Tibial nerve (tissue), 4 donors: ENCODE data around the gene SLC35B2. TPM values are rescaled to one million over a fixed set of nuclear protein-coding genes. Genes with fewer than 3 reads are reported as not detected.

ENCODE experiments used
- DNase-seq, 2 donors: peaks; one replicate each; pipeline ENCODE4 v3.0.0-alpha.2; 2019; ENCODE audit warnings: low spot score in 2 of 2
- H3K27ac ChIP-seq, 4 donors: fragments of 200-600 bp; sonication (generic) in 3 of 4; one replicate each; pipeline ENCODE4 v1.5.1; 2017 to 2019; ENCODE audit warnings: mild to moderate bottlenecking in 1 of 4
- H3K27me3 ChIP-seq, 2 donors: fragments of 200-600 bp; sonication (generic) in 1 of 2; one replicate each; pipeline versions ENCODE4 v1.5.1 to v1.6.0; 2017 to 2019
- H3K36me3 ChIP-seq, 3 donors: fragments of 200-600 bp; sonication (generic); one replicate each; pipeline ENCODE4 v1.5.1; 2018 to 2019
- H3K4me1 ChIP-seq, 4 donors: fragments of 200-600 bp; sonication (generic) in 3 of 4; one replicate each; pipeline ENCODE4 v1.5.1; 2017 to 2019
- H3K4me3 ChIP-seq, 4 donors: fragments of 200-600 bp; sonication (generic) in 3 of 4; one replicate each; pipeline ENCODE4 v1.5.1; 2017 to 2019; ENCODE audit warnings: mild to moderate bottlenecking in 1 of 4, moderate library complexity in 1 of 4
- H3K9me3 ChIP-seq, 4 donors: fragments of 200-600 bp; sonication (generic) in 3 of 4; one replicate each; pipeline ENCODE4 v1.5.1; 2017 to 2019
- CTCF ChIP-seq, 5 experiments: fragments of 200-600 bp in 3 of 5; fragments of 450-650 bp in 2 of 5; sonication (generic) in 3 of 5; IDR thresholded peaks; one replicate each; pipeline ENCODE4 v1.5.1; 2016 to 2019; ENCODE audit warnings: antibody characterized with exemption in 5 of 5, mild to moderate bottlenecking in 3 of 5, moderate library complexity in 2 of 5
- EP300 ChIP-seq, 2 donors: sonication (generic); formaldehyde crosslinking; IDR thresholded peaks; one replicate each; pipeline ENCODE4 v1.6.1; 2017; ENCODE audit warnings: antibody characterized with exemption in 2 of 2, mild to moderate bottlenecking in 1 of 2
- POLR2A ChIP-seq, 2 donors: fragments of 450-650 bp; IDR thresholded peaks; one replicate each; pipeline ENCODE4 v1.6.1; 2017; ENCODE audit warnings: antibody characterized with exemption in 2 of 2, mild to moderate bottlenecking in 2 of 2, moderate library complexity in 2 of 2
- WGBS, 2 donors: methylation state at CpG; one replicate each; pipeline ENCODE4 v1.1.5; 2018; 5-methylcytosine and 5-hydroxymethylcytosine counted together
- total RNA-seq, 4 donors: library from RNA; depleted of rRNA; stranded (reverse); fragments of >200 nt; gene quantifications; one replicate each; pipeline ENCODE4 v1.1.0, GENCODE V29; 2016

The SLC35B2 gene
- total RNA-seq, 4 donors from 2014 or later = 28.0 to 34.1 (median 33.1) TPM

- H3K4me3 ChIP-seq = no peak overlapping the region
- TF ChIP-seq CTCF (IDR thresholded peaks at IDR 0.05) (no peak), POLR2A (IDR thresholded peaks at IDR 0.05) (no peak), EP300 (IDR thresholded peaks at IDR 0.05) (no peak)
- H3K4me1 ChIP-seq = peaks cover 4 to 90% (median 35%) of the 10 kb centered on the region in 4 donors
- H3K27me3 ChIP-seq = no peaks in the 10 kb centered on the region
- H3K36me3 ChIP-seq = peaks cover 0 to 37% (median 0%) of the 10 kb centered on the region in 3 donors
- DNase-seq = no peak
- 83 to 84% methylated on average over 11 of the region's 11 CpGs for WGBS, 2 donors
- no peaks in the 10 kb centered on the region for H3K9me3 ChIP-seq
- no peak overlapping the region for H3K27ac ChIP-seq
Measured at GRCh38 chr6:44229376-44230033, 27.8 kb downstream of the SLC35B2 start.

- H3K4me1 ChIP-seq = peaks cover 2 to 90% (median 35%) of the 10 kb centered on the region in 4 donors
- peaks cover 0 to 37% (median 0%) of the 10 kb centered on the region in 3 donors for H3K36me3 ChIP-seq
- peak overlapping the region in 2 of 4 donors; percentile 28 to 74 for H3K27ac ChIP-seq
- TF ChIP-seq EP300 (IDR thresholded peaks at IDR 0.05) = no peak
- no peak for TF ChIP-seq CTCF (IDR thresholded peaks at IDR 0.05)
- no peak for TF ChIP-seq POLR2A (IDR thresholded peaks at IDR 0.05)
- H3K4me3 ChIP-seq = no peak overlapping the region
- DNase-seq = no peak
- H3K9me3 ChIP-seq = no peaks in the 10 kb centered on the region
- H3K27me3 ChIP-seq = no peaks in the 10 kb centered on the region
- 60 to 74% methylated on average over 5 of the region's 5 CpGs for WGBS, 2 donors
Measured at GRCh38 chr6:44228836-44229235, 28.5 kb downstream of the SLC35B2 start.

GRCh38 chr6:44228433-44228832 is 28.9 kb downstream of the SLC35B2 start:
- H3K9me3 ChIP-seq = no peaks in the 10 kb centered on the region
- H3K4me3 ChIP-seq = no peak overlapping the region
- WGBS, 2 donors = 85 to 88% methylated on average over 4 to 6 of the region's 7 CpGs
- peak overlapping the region in 2 of 4 donors; percentile 28 to 74 for H3K27ac ChIP-seq
- no peak for DNase-seq
- no peaks in the 10 kb centered on the region for H3K27me3 ChIP-seq
- peaks cover 0 to 37% (median 0%) of the 10 kb centered on the region in 3 donors for H3K36me3 ChIP-seq
- peaks cover 0 to 90% (median 34%) of the 10 kb centered on the region in 4 donors for H3K4me1 ChIP-seq
- no peak for TF ChIP-seq CTCF (IDR thresholded peaks at IDR 0.05)
- no peak for TF ChIP-seq POLR2A (IDR thresholded peaks at IDR 0.05)
- no peak for TF ChIP-seq EP300 (IDR thresholded peaks at IDR 0.05)

- Histone ChIP-seq H3K9me3 (no peaks in the 10 kb centered on the region), H3K36me3 (peaks cover 0 to 37% (median 0%) of the 10 kb centered on the region in 3 donors), H3K27ac (peak overlapping the region in 2 of 4 donors; percentile 70 to 74), H3K4me1 (peaks cover 0 to 87% (median 33%) of the 10 kb centered on the region in 4 donors), H3K4me3 (no peak overlapping the region), H3K27me3 (no peaks in the 10 kb centered on the region)
- TF ChIP-seq POLR2A (IDR thresholded peaks at IDR 0.05) = no peak
- 76 to 81% methylated on average over 6 of the region's 6 CpGs for WGBS, 2 donors
- no peak for DNase-seq
Measured at GRCh38 chr6:44228031-44228430, 29.3 kb downstream of the SLC35B2 start.

- TF ChIP-seq POLR2A (IDR thresholded peaks at IDR 0.05) (no peak), EP300 (IDR thresholded peaks at IDR 0.05) (no peak), CTCF (IDR thresholded peaks at IDR 0.05) (no peak)
- H3K27me3 ChIP-seq = no peaks in the 10 kb centered on the region
- H3K4me1 ChIP-seq = peaks cover 0 to 87% (median 41%) of the 10 kb centered on the region in 4 donors
- no peak for DNase-seq
- peak overlapping the region in 3 of 4 donors; percentile 60 to 74 (median 70) for H3K27ac ChIP-seq
- H3K9me3 ChIP-seq = no peaks in the 10 kb centered on the region
- 65 to 72% methylated on average over 7 of the region's 7 CpGs for WGBS, 2 donors
- H3K4me3 ChIP-seq = peak overlapping the region in 1 of 4 donors; percentile 8
- peaks cover 0 to 30% (median 0%) of the 10 kb centered on the region in 3 donors for H3K36me3 ChIP-seq
Measured at GRCh38 chr6:44227148-44227793, 30.1 kb downstream of the SLC35B2 start.
